ENCODE results near the gene TREM1. TPM values are rescaled to one million over a fixed set of nuclear protein-coding genes. Genes with fewer than 3 reads are reported as not detected.
A peak's percentile ranks its signal among the peaks of the same experiment; 100 is the strongest.

TREM1 gene
- total and polyA plus RNA-seq, 5 donors, result 0.46 to 2.3 (median 1.1) TPM

- H3K4me1 ChIP-seq (ENCODE audit: control insufficient read depth, insufficient read depth, low read length), result no peaks in the 10 kb centered on the region
- intact Hi-C loops (cut with DNase I), result no loop called here
- ATAC-seq (no peak), DNase-seq (no peak)
- no peaks in the 10 kb centered on the region for H3K9me3 ChIP-seq (ENCODE audit: control insufficient read depth, low read length)
- no peak overlapping the region for H3K4me3 ChIP-seq (ENCODE audit: low read length)
- H3K27ac ChIP-seq (ENCODE audit: low read length), result no peak overlapping the region
- H3K27me3 ChIP-seq (ENCODE audit: control insufficient read depth, insufficient read depth), result no peaks in the 10 kb centered on the region
- WGBS, result 76% methylated on average over 5 of the region's 5 CpGs
Observed at GRCh38 chr6:41273714-41274113, 12.8 kb downstream of the TREM1 start.

GRCh38 chr6:41272591-41273240 is 13.8 kb downstream of the TREM1 start:
- Histone ChIP-seq H3K27me3 (ENCODE audit: control insufficient read depth, insufficient read depth) (no peaks in the 10 kb centered on the region), H3K27ac (ENCODE audit: low read length) (no peak overlapping the region), H3K9me3 (ENCODE audit: control insufficient read depth, low read length) (no peaks in the 10 kb centered on the region), H3K4me3 (ENCODE audit: low read length) (no peak overlapping the region), H3K4me1 (ENCODE audit: control insufficient read depth, insufficient read depth, low read length) (no peaks in the 10 kb centered on the region)
- DNase-seq (no peak), ATAC-seq (no peak)
- WGBS, result 91% methylated on average over 5 of the region's 5 CpGs
- intact Hi-C loops (cut with DNase I), result no loop called here

GRCh38 chr6:41271901-41272395 is 14.5 kb downstream of the TREM1 start:
- no peak overlapping the region for H3K27ac ChIP-seq (ENCODE audit: low read length)

GRCh38 chr6:41269716-41270115 is 16.8 kb downstream of the TREM1 start:
- Histone ChIP-seq H3K9me3 (ENCODE audit: control insufficient read depth, low read length) (no peaks in the 10 kb centered on the region), H3K27ac (ENCODE audit: low read length) (no peak overlapping the region), H3K4me1 (ENCODE audit: control insufficient read depth, insufficient read depth, low read length) (no peaks in the 10 kb centered on the region), H3K27me3 (ENCODE audit: control insufficient read depth, insufficient read depth) (no peaks in the 10 kb centered on the region), H3K4me3 (ENCODE audit: low read length) (no peak overlapping the region)
- intact Hi-C loops (cut with DNase I), result no loop called here
- DNase-seq, result no peak
- whole genome bisulfite sequencing, result 90% methylated on average over 4 of the region's 4 CpGs
- peak in 1 of 2 donors; percentile 26 for ATAC-seq

More at GRCh38 chr6:41271901-41272395, 14.5 kb downstream of the TREM1 start:
- WGBS, result 46% methylated on average over 7 of the region's 7 CpGs
- intact Hi-C loops (cut with DNase I), result no loop called here
- Histone ChIP-seq H3K27me3 (ENCODE audit: control insufficient read depth, insufficient read depth) (no peaks in the 10 kb centered on the region), H3K9me3 (ENCODE audit: control insufficient read depth, low read length) (no peaks in the 10 kb centered on the region), H3K4me3 (ENCODE audit: low read length) (no peak overlapping the region), H3K4me1 (ENCODE audit: control insufficient read depth, insufficient read depth, low read length) (no peaks in the 10 kb centered on the region)
- DNase-seq (peak; percentile 49 to 83 (median 71)), ATAC-seq (peak; percentile 66 to 68)

GRCh38 chr6:41269166-41269565 is 17.3 kb downstream of the TREM1 start:
- H3K27me3 ChIP-seq (ENCODE audit: control insufficient read depth, insufficient read depth), result no peaks in the 10 kb centered on the region
- no peak overlapping the region for H3K27ac ChIP-seq (ENCODE audit: low read length)
- no peak for DNase-seq
- ATAC-seq, result no peak
- no peak overlapping the region for H3K4me3 ChIP-seq (ENCODE audit: low read length)
- intact Hi-C loops (cut with DNase I), result no loop called here
- H3K9me3 ChIP-seq (ENCODE audit: control insufficient read depth, low read length), result no peaks in the 10 kb centered on the region
- H3K4me1 ChIP-seq (ENCODE audit: control insufficient read depth, insufficient read depth, low read length), result no peaks in the 10 kb centered on the region
- WGBS, result 71% methylated on average over 2 of the region's 2 CpGs

GRCh38 chr6:41268478-41268877 is 18.0 kb downstream of the TREM1 start:
- intact Hi-C loops (cut with DNase I), result no loop called here
- ATAC-seq, result no peak
- DNase-seq, result no peak

GRCh38 chr6:41266541-41266940 is 19.9 kb downstream of the TREM1 start:
- H3K27ac ChIP-seq (ENCODE audit: low read length), result no peak overlapping the region
- DNase-seq (no peak), ATAC-seq (no peak)
- H3K9me3 ChIP-seq (ENCODE audit: control insufficient read depth, low read length), result no peaks in the 10 kb centered on the region
- H3K4me3 ChIP-seq (ENCODE audit: low read length), result no peak overlapping the region
- no peaks in the 10 kb centered on the region for H3K4me1 ChIP-seq (ENCODE audit: control insufficient read depth, insufficient read depth, low read length)
- H3K27me3 ChIP-seq (ENCODE audit: control insufficient read depth, insufficient read depth), result no peaks in the 10 kb centered on the region
- intact Hi-C loops (cut with DNase I), result no loop called here

More at GRCh38 chr6:41268478-41268877, 18.0 kb downstream of the TREM1 start:
- H3K27ac ChIP-seq (ENCODE audit: low read length), result no peak overlapping the region
- H3K4me1 ChIP-seq (ENCODE audit: control insufficient read depth, insufficient read depth, low read length), result no peaks in the 10 kb centered on the region
- H3K27me3 ChIP-seq (ENCODE audit: control insufficient read depth, insufficient read depth), result no peaks in the 10 kb centered on the region
- H3K4me3 ChIP-seq (ENCODE audit: low read length), result no peak overlapping the region
- H3K9me3 ChIP-seq (ENCODE audit: control insufficient read depth, low read length), result no peaks in the 10 kb centered on the region

GRCh38 chr6:41263267-41263666 is 23.2 kb downstream of the TREM1 start:
- H3K27me3 ChIP-seq (ENCODE audit: control insufficient read depth, insufficient read depth), result no peaks in the 10 kb centered on the region
- WGBS, result 86% methylated on average over 1 of the region's 1 CpG
- no peaks in the 10 kb centered on the region for H3K9me3 ChIP-seq (ENCODE audit: control insufficient read depth, low read length)
- no peak overlapping the region for H3K27ac ChIP-seq (ENCODE audit: low read length)
- no peak for DNase-seq
- ATAC-seq, result no peak
- no peaks in the 10 kb centered on the region for H3K4me1 ChIP-seq (ENCODE audit: control insufficient read depth, insufficient read depth, low read length)
- intact Hi-C loops (cut with DNase I), result no loop called here
- no peak overlapping the region for H3K4me3 ChIP-seq (ENCODE audit: low read length)

- no peak for ATAC-seq
- DNase-seq, result no peak
- H3K4me1 ChIP-seq (ENCODE audit: control insufficient read depth, insufficient read depth, low read length), result no peaks in the 10 kb centered on the region
- H3K27me3 ChIP-seq (ENCODE audit: control insufficient read depth, insufficient read depth), result no peaks in the 10 kb centered on the region
- WGBS, result 66% methylated on average over 2 of the region's 2 CpGs
- no peaks in the 10 kb centered on the region for H3K9me3 ChIP-seq (ENCODE audit: control insufficient read depth, low read length)
- H3K27ac ChIP-seq (ENCODE audit: low read length), result no peak overlapping the region
- intact Hi-C loops (cut with DNase I), result no loop called here
- H3K4me3 ChIP-seq (ENCODE audit: low read length), result no peak overlapping the region
Observed at GRCh38 chr6:41262401-41262800, 24.1 kb downstream of the TREM1 start.

GRCh38 chr6:41258196-41258493 is 28.3 kb downstream of the TREM1 start:
- no peak overlapping the region for H3K4me3 ChIP-seq (ENCODE audit: low read length)
- no peaks in the 10 kb centered on the region for H3K9me3 ChIP-seq (ENCODE audit: control insufficient read depth, low read length)
- H3K4me1 ChIP-seq (ENCODE audit: control insufficient read depth, insufficient read depth, low read length), result no peaks in the 10 kb centered on the region
- ATAC-seq (no peak), DNase-seq (no peak)
- H3K27ac ChIP-seq (ENCODE audit: low read length), result no peak overlapping the region
- H3K27me3 ChIP-seq (ENCODE audit: control insufficient read depth, insufficient read depth), result no peaks in the 10 kb centered on the region
- intact Hi-C loops (cut with DNase I), result no loop called here
- 98% methylated on average over 1 of the region's 1 CpG for WGBS

GRCh38 chr6:41257369-41258195 is 28.9 kb downstream of the TREM1 start:
- no peaks in the 10 kb centered on the region for H3K9me3 ChIP-seq (ENCODE audit: control insufficient read depth, low read length)
- no peak for DNase-seq
- 56% methylated on average over 2 of the region's 2 CpGs for WGBS
- intact Hi-C loops (cut with DNase I), result no loop called here
- no peak overlapping the region for H3K27ac ChIP-seq (ENCODE audit: low read length)
- no peaks in the 10 kb centered on the region for H3K27me3 ChIP-seq (ENCODE audit: control insufficient read depth, insufficient read depth)
- ATAC-seq, result no peak
- H3K4me1 ChIP-seq (ENCODE audit: control insufficient read depth, insufficient read depth, low read length), result no peaks in the 10 kb centered on the region
- no peak overlapping the region for H3K4me3 ChIP-seq (ENCODE audit: low read length)

All from right cardiac atrium (tissue), 5 donors.